ENCODE measurements around the gene EIPR1. TPM values are rescaled to one million over a fixed set of nuclear protein-coding genes. Genes with fewer than 3 reads are reported as not detected.
A peak's percentile ranks its signal among the peaks of the same experiment; 100 is the strongest.

EIPR1 gene
- total and polyA plus RNA-seq, 2 of the 4 experiments (the other 2 are of a cell fraction): 46.5 to 67.4 TPM

DNA sequence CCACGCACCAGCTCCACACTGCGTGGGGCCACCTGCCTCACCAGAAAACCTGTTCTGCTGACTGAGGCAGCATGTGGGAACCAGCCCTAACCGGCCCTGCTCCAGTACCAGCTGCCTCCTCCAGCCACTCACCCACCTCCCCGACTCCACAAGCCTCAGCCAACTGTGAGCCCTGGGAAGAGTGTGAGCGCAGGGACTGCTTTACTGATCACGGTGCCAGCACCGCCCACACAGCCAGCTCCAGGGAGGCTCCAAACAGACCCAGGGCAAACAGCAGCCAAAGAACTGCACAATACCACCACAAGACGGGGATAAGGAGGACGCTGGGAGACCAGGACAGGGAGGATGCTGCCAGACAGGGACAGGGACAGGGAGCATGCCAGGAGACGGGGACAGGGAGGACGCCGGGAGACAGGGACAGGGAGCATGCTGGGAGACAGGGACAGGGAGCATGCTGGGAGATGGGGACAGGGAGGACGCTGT lies 28.4 kb downstream of the EIPR1 start:
- H4K5ac ChIP-seq (ENCODE audit: low read depth, low read length): no peak overlapping the region
- H3K18ac ChIP-seq (ENCODE audit: low read depth, low read length): no peak overlapping the region
- H3K79me1 ChIP-seq (ENCODE audit: low read depth in 1 of 2, low read length in 2 of 2): peaks cover 0 to 6% of the 10 kb centered on the region in 2 experiments; a peak in 2 of 4 replicates
- H2AK5ac ChIP-seq (ENCODE audit: low read depth, low read length): no peak overlapping the region
- no peaks in the 10 kb centered on the region for H3K27me3 ChIP-seq (ENCODE audit: control insufficient read depth, insufficient read depth, low read length)
- H2AK9ac ChIP-seq (replicated peaks; ENCODE audit: low read depth, low read length, poor library complexity): no peak overlapping the region
- H3K23ac ChIP-seq (ENCODE audit: low read depth, low read length): no peak overlapping the region
- WGBS, 2 experiments (ENCODE audit: extremely low coverage in 2 of 2, insufficient read length in 1 of 2): 77% methylated on average over 6 of the region's 13 CpGs; no CpG with 5 or more reads in 1 of the 2 experiments
- H3K4me2 ChIP-seq (ENCODE audit: low read depth, low read length): no peak overlapping the region
- H3K36me3 ChIP-seq (ENCODE audit: control insufficient read depth, insufficient read depth, low read length): peaks cover 7% of the 10 kb centered on the region
- H3K56ac ChIP-seq (ENCODE audit: extremely low read depth, insufficient read depth, low read length): no peak overlapping the region
- POLR2A ChIA-PET (ENCODE audit: unreplicated experiment): no interaction called here
- H2BK120ac ChIP-seq (ENCODE audit: low read depth, low read length): no peak overlapping the region
- CTCF ChIA-PET: no interaction called here
- TF ChIP-seq SMC3 (IDR thresholded peaks at IDR 0.05; ENCODE audit: low read depth, low read length): no peak
- TF ChIP-seq MAZ (IDR thresholded peaks at IDR 0.05; ENCODE audit: borderline replicate concordance, low read depth, low read length): no peak
- no peak for TF ChIP-seq RCOR1 (IDR thresholded peaks at IDR 0.05; ENCODE audit: insufficient replicate concordance, low read length)
- no peak for TF ChIP-seq BHLHE40 (IDR thresholded peaks at IDR 0.05; ENCODE audit: low read depth, low read length)
- TF ChIP-seq, protein P1, sequence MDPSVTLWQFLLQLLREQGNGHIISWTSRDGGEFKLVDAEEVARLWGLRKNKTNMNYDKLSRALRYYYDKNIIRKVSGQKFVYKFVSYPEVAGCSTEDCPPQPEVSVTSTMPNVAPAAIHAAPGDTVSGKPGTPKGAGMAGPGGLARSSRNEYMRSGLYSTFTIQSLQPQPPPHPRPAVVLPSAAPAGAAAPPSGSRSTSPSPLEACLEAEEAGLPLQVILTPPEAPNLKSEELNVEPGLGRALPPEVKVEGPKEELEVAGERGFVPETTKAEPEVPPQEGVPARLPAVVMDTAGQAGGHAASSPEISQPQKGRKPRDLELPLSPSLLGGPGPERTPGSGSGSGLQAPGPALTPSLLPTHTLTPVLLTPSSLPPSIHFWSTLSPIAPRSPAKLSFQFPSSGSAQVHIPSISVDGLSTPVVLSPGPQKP (IDR thresholded peaks at IDR 0.05; ENCODE audit: borderline replicate concordance, low read depth, low read length): no peak
- no peak for TF ChIP-seq RFX5 (IDR thresholded peaks at IDR 0.05; ENCODE audit: low read depth, low read length)
- TF ChIP-seq POLR2A (IDR thresholded peaks at IDR 0.05; ENCODE audit: low read depth, low read length): no peak
- no peak for TF ChIP-seq CEBPB (IDR thresholded peaks at IDR 0.05; ENCODE audit: low read depth, low read length)
- no peak for TF ChIP-seq MAFK (IDR thresholded peaks at IDR 0.05; ENCODE audit: low read depth, low read length)
- no peak for TF ChIP-seq CHD1 (IDR thresholded peaks at IDR 0.05; ENCODE audit: low read depth, low read length)
- TF ChIP-seq, protein P2, sequence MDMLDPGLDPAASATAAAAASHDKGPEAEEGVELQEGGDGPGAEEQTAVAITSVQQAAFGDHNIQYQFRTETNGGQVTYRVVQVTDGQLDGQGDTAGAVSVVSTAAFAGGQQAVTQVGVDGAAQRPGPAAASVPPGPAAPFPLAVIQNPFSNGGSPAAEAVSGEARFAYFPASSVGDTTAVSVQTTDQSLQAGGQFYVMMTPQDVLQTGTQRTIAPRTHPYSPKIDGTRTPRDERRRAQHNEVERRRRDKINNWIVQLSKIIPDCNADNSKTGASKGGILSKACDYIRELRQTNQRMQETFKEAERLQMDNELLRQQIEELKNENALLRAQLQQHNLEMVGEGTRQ (IDR thresholded peaks at IDR 0.05; ENCODE audit: low read depth, low read length): no peak
- no peak for TF ChIP-seq RAD21 (IDR thresholded peaks at IDR 0.05; ENCODE audit: low read length)
- TF ChIP-seq, protein P3, sequence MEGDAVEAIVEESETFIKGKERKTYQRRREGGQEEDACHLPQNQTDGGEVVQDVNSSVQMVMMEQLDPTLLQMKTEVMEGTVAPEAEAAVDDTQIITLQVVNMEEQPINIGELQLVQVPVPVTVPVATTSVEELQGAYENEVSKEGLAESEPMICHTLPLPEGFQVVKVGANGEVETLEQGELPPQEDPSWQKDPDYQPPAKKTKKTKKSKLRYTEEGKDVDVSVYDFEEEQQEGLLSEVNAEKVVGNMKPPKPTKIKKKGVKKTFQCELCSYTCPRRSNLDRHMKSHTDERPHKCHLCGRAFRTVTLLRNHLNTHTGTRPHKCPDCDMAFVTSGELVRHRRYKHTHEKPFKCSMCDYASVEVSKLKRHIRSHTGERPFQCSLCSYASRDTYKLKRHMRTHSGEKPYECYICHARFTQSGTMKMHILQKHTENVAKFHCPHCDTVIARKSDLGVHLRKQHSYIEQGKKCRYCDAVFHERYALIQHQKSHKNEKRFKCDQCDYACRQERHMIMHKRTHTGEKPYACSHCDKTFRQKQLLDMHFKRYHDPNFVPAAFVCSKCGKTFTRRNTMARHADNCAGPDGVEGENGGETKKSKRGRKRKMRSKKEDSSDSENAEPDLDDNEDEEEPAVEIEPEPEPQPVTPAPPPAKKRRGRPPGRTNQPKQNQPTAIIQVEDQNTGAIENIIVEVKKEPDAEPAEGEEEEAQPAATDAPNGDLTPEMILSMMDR (conservative IDR thresholded peaks at IDR 0.05; ENCODE audit: low read depth, low read length): no peak
- no peak for TF ChIP-seq FOS (IDR thresholded peaks at IDR 0.05; ENCODE audit: low read depth, low read length)
- no peak overlapping the region for H3K27ac ChIP-seq (ENCODE audit: insufficient read depth, low read length)
- H4K20me1 ChIP-seq (ENCODE audit: insufficient read depth, low read length): no peaks in the 10 kb centered on the region
- dilution Hi-C loops (cut with HindIII; ENCODE audit: low sequenced_read_pairs, unreplicated experiment) (no loop called here), in situ Hi-C loops (cut with MboI; ENCODE audit: low sequenced_read_pairs) (no loop called here), intact Hi-C loops (cut with micrococcal nuclease) (no loop called here)
- H4K8ac ChIP-seq (ENCODE audit: low read depth in 2 of 2, low read length in 2 of 2): no peak overlapping the region
- DNase-seq (peak; percentile 17), ATAC-seq (ENCODE audit: low read depth) (peak; percentile 42; the same call in 1 of the 2 replicates)
- no peak overlapping the region for H2BK20ac ChIP-seq (ENCODE audit: low read depth, low read length)
- H2BK15ac ChIP-seq (ENCODE audit: low read depth, low read length): no peak overlapping the region
- H3K9ac ChIP-seq (ENCODE audit: low read depth, low read length): no peak overlapping the region
- H3K4me1 ChIP-seq (ENCODE audit: control insufficient read depth, insufficient read depth, low read length): peaks cover 2% of the 10 kb centered on the region; the same call in 1 of the 2 replicates
- no TSS peak for BruUV-seq (replicated peaks)
- H3K9me1 ChIP-seq (ENCODE audit: insufficient read depth, low read length): 0 out of 2 replicates have a peak, but pooled peaks cover 7% of the 10 kb centered on the region
- H3K4me3 ChIP-seq (ENCODE audit: insufficient read depth, low read depth, low read length): no peak overlapping the region
- no peak overlapping the region for H4K91ac ChIP-seq (ENCODE audit: insufficient read depth, low read depth, low read length)
- H3K4ac ChIP-seq (ENCODE audit: low read depth, low read length): no peak overlapping the region
- H3K14ac ChIP-seq (replicated peaks; ENCODE audit: low read depth, low read length): no peak overlapping the region
- H2AFZ ChIP-seq (replicated peaks; ENCODE audit: low read length, poor library complexity): peak overlapping the region; percentile 41
- no peak overlapping the region for H2BK5ac ChIP-seq (ENCODE audit: low read depth, low read length, poor library complexity, severe bottlenecking)
- no peaks in the 10 kb centered on the region for H3K9me3 ChIP-seq (ENCODE audit: control insufficient read depth, insufficient read depth, low read length)

Data from IMR-90 (cell line).